ENCODE measurements around the gene GPR146. TPM values are rescaled to one million over a fixed set of nuclear protein-coding genes. Genes with fewer than 3 reads are reported as not detected.

The GPR146 gene
- total and polyA plus RNA-seq, 2 donors (not counting 1 experiment from before 2014, with no cell fraction given): 2.2 to 3.3 TPM

- Histone ChIP-seq H2AFZ (ENCODE audit: low read length) (no peak overlapping the region), H3K9me3 (ENCODE audit: control insufficient read depth, insufficient read depth, low read depth, low read length) (no peaks in the 10 kb centered on the region), H3K9ac (ENCODE audit: insufficient read depth, low read length) (no peak overlapping the region), H3K4me2 (ENCODE audit: extremely low read depth, insufficient read depth, low read length) (no peak overlapping the region), H4K20me1 (ENCODE audit: control insufficient read depth, extremely low read depth, insufficient read depth, low read length) (no peaks in the 10 kb centered on the region), H3K36me3 (ENCODE audit: control insufficient read depth, insufficient read depth, low read length) (no peaks in the 10 kb centered on the region), H3K4me3 (replicated peaks in 1 of 4; ENCODE audit: control extremely low read depth in 1 of 4, insufficient read depth in 1 of 4, low read depth in 3 of 4, low read length in 4 of 4) (no peak overlapping the region), H3K27ac (ENCODE audit: insufficient read depth, low read length) (no peak overlapping the region), H3K79me2 (ENCODE audit: control insufficient read depth, insufficient read depth, low read length) (no peaks in the 10 kb centered on the region), H3K4me1 (ENCODE audit: control insufficient read depth, extremely low read depth, insufficient read depth, low read length) (no peaks in the 10 kb centered on the region), H3K27me3 (ENCODE audit: control insufficient read depth, insufficient read depth, low read length) (no peaks in the 10 kb centered on the region)
- no peak for DNase-seq (ENCODE audit: low read depth in 2 of 2)
- no peak for TF ChIP-seq EZH2 (IDR thresholded peaks at IDR 0.05; ENCODE audit: low read length, missing control alignments)
These were observed 6.8 kb downstream of the GPR146 start for GRCh38 chr7:1050956-1051690.

- Histone ChIP-seq H4K20me1 (ENCODE audit: control insufficient read depth, extremely low read depth, insufficient read depth, low read length) (no peaks in the 10 kb centered on the region), H3K4me2 (ENCODE audit: extremely low read depth, insufficient read depth, low read length) (no peak overlapping the region), H3K79me2 (ENCODE audit: control insufficient read depth, insufficient read depth, low read length) (no peaks in the 10 kb centered on the region), H3K9me3 (ENCODE audit: control insufficient read depth, insufficient read depth, low read depth, low read length) (no peaks in the 10 kb centered on the region), H3K4me3 (replicated peaks in 1 of 4; ENCODE audit: control extremely low read depth in 1 of 4, insufficient read depth in 1 of 4, low read depth in 3 of 4, low read length in 4 of 4) (no peak overlapping the region), H3K4me1 (ENCODE audit: control insufficient read depth, extremely low read depth, insufficient read depth, low read length) (no peaks in the 10 kb centered on the region), H3K36me3 (ENCODE audit: control insufficient read depth, insufficient read depth, low read length) (no peaks in the 10 kb centered on the region), H3K27ac (ENCODE audit: insufficient read depth, low read length) (no peak overlapping the region), H3K27me3 (ENCODE audit: control insufficient read depth, insufficient read depth, low read length) (no peaks in the 10 kb centered on the region), H3K9ac (ENCODE audit: insufficient read depth, low read length) (no peak overlapping the region), H2AFZ (ENCODE audit: low read length) (no peak overlapping the region)
- DNase-seq (ENCODE audit: low read depth in 2 of 2): no peak
- no peak for TF ChIP-seq EZH2 (IDR thresholded peaks at IDR 0.05; ENCODE audit: low read length, missing control alignments)
- TF ChIP-seq CTCF (conservative IDR thresholded peaks at IDR 0.05 in 1 of 2, IDR thresholded peaks at IDR 0.05 in 1 of 2; ENCODE audit: low read depth in 1 of 2, low read length in 2 of 2): no peak
These were observed 7.9 kb downstream of the GPR146 start for GRCh38 chr7:1052031-1052818.

GRCh38 chr7:1053002-1053411 is 8.7 kb downstream of the GPR146 start:
- no peak overlapping the region for H3K4me2 ChIP-seq (ENCODE audit: extremely low read depth, insufficient read depth, low read length)
- no peak overlapping the region for H2AFZ ChIP-seq (ENCODE audit: low read length)
- H3K27me3 ChIP-seq (ENCODE audit: control insufficient read depth, insufficient read depth, low read length): no peaks in the 10 kb centered on the region
- H3K9ac ChIP-seq (ENCODE audit: insufficient read depth, low read length): no peak overlapping the region
- no peak overlapping the region for H3K27ac ChIP-seq (ENCODE audit: insufficient read depth, low read length)
- H4K20me1 ChIP-seq (ENCODE audit: control insufficient read depth, extremely low read depth, insufficient read depth, low read length): no peaks in the 10 kb centered on the region
- no peaks in the 10 kb centered on the region for H3K9me3 ChIP-seq (ENCODE audit: control insufficient read depth, insufficient read depth, low read depth, low read length)
- no peaks in the 10 kb centered on the region for H3K79me2 ChIP-seq (ENCODE audit: control insufficient read depth, insufficient read depth, low read length)
- peaks cover 1% of the 10 kb centered on the region for H3K36me3 ChIP-seq (ENCODE audit: control insufficient read depth, insufficient read depth, low read length)
- no peaks in the 10 kb centered on the region for H3K4me1 ChIP-seq (ENCODE audit: control insufficient read depth, extremely low read depth, insufficient read depth, low read length)
- no peak for TF ChIP-seq CTCF (conservative IDR thresholded peaks at IDR 0.05 in 1 of 2, IDR thresholded peaks at IDR 0.05 in 1 of 2; ENCODE audit: low read depth in 1 of 2, low read length in 2 of 2)
- TF ChIP-seq EZH2 (IDR thresholded peaks at IDR 0.05; ENCODE audit: low read length, missing control alignments): no peak
- H3K4me3 ChIP-seq (replicated peaks in 1 of 4; ENCODE audit: control extremely low read depth in 1 of 4, insufficient read depth in 1 of 4, low read depth in 3 of 4, low read length in 4 of 4): no peak overlapping the region
- DNase-seq (ENCODE audit: low read depth in 2 of 2): no peak
